ENCODE measurements around the gene MYO1D.

DNA sequence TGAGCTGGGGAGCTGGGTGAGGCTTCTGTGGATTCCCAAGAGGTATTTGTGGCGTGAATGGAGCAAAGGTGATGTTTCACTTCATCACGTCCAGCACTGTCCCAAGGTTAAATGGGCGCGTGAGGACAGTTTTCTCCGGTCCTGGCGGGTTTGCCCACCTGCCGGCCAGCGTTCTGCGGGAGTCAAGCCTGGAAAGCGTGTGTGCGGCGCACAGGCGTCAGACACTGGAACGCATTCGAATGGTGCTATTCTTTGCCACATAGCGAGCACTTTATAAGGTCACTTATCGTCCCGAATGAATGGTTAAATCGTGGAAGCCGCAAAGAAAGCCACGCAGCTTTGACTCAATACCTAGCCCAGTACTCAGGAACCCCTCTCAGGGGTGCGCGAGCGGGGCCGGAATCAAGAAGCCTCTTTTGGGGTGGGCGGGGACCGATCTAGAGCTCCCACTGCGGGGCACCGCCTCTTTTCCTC is 433.1 kb downstream of the MYO1D start:
- TF ChIP-seq POLR2AphosphoS5 (IDR thresholded peaks at IDR 0.05), result no peak
- no peak for TF ChIP-seq POLR2A (IDR thresholded peaks at IDR 0.05)
